GM12873 (cell line): ENCODE results near the gene REELD1.

Source experiments
- TF ChIP-seq, protein P1 (sequence below): IDR thresholded peaks from 2 replicates; pipeline ENCODE4 v1.5.1; 2012; ENCODE audit warnings: low read depth, mild to moderate bottlenecking, moderate library complexity, low read length, control low read depth; ENCODE audit not compliant: insufficient read depth; ENCODE audit errors: missing control alignments

The REELD1 gene

DNA sequence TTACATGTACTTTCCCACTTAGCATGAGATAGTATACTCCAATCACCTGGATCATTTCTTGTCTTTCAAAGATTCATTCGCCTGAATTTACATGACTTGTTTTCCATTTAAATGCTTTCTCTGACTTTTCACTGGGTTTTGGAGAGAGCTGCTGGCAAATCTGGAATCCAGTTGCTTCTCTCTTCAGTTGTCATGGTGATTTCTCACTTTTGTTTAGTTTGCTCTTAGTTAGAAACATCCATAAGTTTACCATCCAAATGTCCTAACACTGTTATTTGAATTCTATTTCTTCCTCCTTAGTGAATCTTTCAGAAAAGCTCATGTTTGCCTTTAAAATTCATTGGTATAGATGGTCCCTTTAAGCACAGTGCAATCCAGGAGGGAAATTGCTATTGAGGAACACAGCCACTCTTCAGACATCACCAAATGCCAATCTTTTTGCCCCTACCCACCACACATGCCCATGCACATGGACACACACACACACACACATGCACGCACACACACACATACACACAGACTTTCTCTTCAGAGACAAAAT lies 51.7 kb downstream of the REELD1 start:
- TF ChIP-seq, protein P1, sequence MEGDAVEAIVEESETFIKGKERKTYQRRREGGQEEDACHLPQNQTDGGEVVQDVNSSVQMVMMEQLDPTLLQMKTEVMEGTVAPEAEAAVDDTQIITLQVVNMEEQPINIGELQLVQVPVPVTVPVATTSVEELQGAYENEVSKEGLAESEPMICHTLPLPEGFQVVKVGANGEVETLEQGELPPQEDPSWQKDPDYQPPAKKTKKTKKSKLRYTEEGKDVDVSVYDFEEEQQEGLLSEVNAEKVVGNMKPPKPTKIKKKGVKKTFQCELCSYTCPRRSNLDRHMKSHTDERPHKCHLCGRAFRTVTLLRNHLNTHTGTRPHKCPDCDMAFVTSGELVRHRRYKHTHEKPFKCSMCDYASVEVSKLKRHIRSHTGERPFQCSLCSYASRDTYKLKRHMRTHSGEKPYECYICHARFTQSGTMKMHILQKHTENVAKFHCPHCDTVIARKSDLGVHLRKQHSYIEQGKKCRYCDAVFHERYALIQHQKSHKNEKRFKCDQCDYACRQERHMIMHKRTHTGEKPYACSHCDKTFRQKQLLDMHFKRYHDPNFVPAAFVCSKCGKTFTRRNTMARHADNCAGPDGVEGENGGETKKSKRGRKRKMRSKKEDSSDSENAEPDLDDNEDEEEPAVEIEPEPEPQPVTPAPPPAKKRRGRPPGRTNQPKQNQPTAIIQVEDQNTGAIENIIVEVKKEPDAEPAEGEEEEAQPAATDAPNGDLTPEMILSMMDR = no peak

DNA sequence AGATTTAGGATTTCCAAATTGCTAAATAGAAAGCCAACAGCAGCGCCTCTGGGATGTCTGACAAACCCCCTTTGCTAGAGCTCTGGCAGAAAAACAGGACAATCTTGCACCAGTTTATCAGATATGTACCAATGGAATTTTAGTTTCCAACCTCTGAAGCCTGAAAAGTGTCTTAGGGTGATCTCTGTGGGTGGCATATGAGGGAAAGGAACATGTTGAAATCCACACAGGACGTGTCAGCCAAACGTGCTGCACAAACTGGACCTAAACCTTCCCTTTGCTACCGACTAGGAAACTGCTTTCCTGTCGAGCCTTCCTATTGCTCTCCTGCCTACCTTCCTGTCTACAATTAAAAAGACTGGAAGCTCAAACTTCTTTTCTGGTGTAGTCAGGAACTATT lies 53.5 kb downstream of the REELD1 start:
- TF ChIP-seq, protein P1 = no peak

DNA sequence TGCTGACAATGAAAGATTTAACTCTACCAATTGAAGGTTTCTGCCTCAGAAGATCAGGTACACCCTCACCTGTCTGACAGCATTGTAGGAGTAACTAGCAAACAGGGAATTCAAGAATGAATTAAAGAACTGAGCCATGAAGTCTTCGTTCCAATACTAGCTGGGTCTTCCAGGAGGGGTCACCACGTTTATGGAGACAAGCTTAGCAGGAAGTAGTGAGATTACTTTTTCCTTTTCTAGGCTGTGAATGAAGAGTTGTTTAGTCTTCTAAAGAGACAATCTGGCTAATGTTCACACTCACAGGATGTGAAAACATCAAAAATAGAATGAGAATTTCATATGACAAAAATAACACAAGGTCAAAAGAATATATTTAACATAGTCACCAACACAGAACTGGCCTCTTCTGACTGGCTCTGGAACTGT lies 54.9 kb downstream of the REELD1 start:
- TF ChIP-seq, protein P1 = no peak

DNA sequence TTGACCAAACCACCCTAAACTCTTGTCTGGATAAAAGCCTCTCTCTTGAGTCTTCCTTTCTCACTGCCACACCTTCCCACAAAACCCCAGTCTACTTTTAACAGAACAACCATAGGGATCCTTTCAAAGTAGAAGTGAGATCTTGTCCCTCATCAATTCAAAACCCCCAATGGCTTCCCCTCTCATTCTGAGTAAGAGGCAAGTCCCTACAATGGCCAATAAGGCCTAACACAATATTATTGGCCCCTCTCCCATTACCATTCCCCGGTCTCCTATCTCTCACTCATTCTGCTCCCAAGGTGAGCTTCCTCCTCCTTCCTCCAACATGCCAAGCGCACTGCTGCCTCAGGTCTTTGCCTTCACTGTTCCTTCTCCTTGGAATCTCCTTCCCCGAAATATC lies 57.1 kb downstream of the REELD1 start:
- TF ChIP-seq, protein P1 = no peak

DNA sequence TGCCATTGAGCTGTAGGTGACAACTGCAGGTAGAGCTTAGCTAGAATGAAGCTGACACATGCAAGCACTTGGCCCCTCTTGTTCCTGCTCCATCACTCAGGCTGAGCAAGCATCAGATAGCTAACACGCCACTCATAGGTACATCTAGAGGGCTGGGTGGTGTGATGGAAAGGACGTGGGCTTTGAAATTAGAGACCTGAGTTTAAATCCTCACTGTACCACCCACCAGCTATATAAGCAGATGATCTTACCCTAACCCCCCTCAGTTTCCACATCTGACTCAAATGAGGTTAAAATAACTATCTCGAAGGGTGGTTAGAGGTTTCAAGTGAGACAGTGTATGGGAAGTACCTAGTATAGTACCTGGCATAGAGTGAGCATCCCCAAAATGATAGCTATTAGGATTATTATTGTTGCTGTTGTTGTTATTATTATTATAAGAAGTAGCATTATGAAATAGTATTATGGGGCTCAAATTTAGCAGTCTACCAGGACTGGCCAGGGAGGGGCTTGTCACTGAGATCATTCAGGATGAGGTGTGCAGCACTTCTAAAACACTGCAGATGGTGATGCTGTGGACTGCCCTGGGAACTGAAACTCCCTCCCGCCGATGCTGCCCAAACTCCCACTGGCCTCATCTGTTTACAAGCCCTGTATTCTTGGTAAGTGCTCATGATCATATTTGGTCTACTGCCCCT lies 59.0 kb downstream of the REELD1 start:
- TF ChIP-seq, protein P1 = no peak

DNA sequence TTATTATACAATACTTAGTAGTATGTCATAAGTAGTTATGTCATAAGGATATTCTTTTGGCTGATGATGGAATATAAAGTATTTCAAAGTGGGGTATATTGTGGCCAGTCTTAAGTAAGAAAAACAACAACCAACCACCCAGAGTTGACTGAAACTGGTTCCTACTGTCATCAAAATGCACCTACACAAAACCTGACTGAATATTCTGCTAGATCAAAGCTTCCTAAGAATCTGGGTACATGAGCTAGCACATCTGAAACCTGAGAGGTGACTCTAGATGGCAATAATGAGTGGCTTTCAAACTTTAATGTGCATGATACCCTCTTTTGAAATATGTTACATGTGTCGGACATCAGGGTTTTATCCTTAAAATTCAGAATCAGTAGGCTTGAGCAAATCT lies 60.4 kb downstream of the REELD1 start:
- TF ChIP-seq, protein P1 = no peak

DNA sequence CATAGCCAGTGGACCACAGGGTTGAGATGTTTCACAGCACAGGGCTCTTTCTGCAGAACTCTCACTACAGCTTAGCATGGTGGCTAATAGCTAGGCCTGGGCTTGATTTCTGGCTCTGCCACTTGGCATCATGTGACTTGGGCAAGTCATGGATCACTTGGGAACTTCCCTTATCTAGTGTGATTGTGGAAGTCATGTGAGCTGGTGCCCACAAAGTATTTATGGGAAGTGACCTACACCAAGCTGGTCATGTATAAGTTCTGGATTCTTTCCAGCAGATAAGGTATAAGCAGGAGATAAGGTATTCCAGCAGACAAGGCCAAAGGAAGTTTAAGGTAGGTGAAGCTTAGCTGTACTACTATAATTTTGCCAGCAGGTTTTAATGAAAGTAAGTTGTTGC lies 61.0 kb downstream of the REELD1 start:
- TF ChIP-seq, protein P1 = no peak
